Measurements from ENCODE around the gene TMEM86B.

TMEM86B gene

GRCh38 chr19:55188625-55189024 lies 39.9 kb downstream of the TMEM86B start:
- Mint-ChIP-seq H3K4me3 (no peak overlapping the region), H3K9me3 (no peaks in the 10 kb centered on the region), H3K4me1 (no peaks in the 10 kb centered on the region), H3K27me3 (ENCODE audit: low read depth, poor library complexity) (peaks cover 78% of the 10 kb centered on the region), H3K27ac (no peak overlapping the region), H3K36me3 (ENCODE audit: low read depth) (no peaks in the 10 kb centered on the region)
- TF ChIP-seq, protein P1, sequence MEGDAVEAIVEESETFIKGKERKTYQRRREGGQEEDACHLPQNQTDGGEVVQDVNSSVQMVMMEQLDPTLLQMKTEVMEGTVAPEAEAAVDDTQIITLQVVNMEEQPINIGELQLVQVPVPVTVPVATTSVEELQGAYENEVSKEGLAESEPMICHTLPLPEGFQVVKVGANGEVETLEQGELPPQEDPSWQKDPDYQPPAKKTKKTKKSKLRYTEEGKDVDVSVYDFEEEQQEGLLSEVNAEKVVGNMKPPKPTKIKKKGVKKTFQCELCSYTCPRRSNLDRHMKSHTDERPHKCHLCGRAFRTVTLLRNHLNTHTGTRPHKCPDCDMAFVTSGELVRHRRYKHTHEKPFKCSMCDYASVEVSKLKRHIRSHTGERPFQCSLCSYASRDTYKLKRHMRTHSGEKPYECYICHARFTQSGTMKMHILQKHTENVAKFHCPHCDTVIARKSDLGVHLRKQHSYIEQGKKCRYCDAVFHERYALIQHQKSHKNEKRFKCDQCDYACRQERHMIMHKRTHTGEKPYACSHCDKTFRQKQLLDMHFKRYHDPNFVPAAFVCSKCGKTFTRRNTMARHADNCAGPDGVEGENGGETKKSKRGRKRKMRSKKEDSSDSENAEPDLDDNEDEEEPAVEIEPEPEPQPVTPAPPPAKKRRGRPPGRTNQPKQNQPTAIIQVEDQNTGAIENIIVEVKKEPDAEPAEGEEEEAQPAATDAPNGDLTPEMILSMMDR (IDR thresholded peaks at IDR 0.05): no peak
- no peak for DNase-seq

GRCh38 chr19:55186080-55186479 lies 42.5 kb downstream of the TMEM86B start:
- H3K9me3 Mint-ChIP-seq: no peaks in the 10 kb centered on the region
- no peak overlapping the region for H3K27ac Mint-ChIP-seq
- TF ChIP-seq, protein P1 (IDR thresholded peaks at IDR 0.05): no peak
- H3K4me1 Mint-ChIP-seq: no peaks in the 10 kb centered on the region
- H3K4me3 Mint-ChIP-seq: no peak overlapping the region
- no peak for DNase-seq
- peaks cover 83% of the 10 kb centered on the region for H3K27me3 Mint-ChIP-seq (ENCODE audit: low read depth, poor library complexity)
- H3K36me3 Mint-ChIP-seq (ENCODE audit: low read depth): no peaks in the 10 kb centered on the region

- Mint-ChIP-seq H3K27ac (no peak overlapping the region), H3K36me3 (ENCODE audit: low read depth) (no peaks in the 10 kb centered on the region), H3K4me3 (no peak overlapping the region), H3K4me1 (peaks cover 5% of the 10 kb centered on the region), H3K27me3 (ENCODE audit: low read depth, poor library complexity) (peaks cover 98% of the 10 kb centered on the region), H3K9me3 (no peaks in the 10 kb centered on the region)
- TF ChIP-seq, protein P1 (IDR thresholded peaks at IDR 0.05): no peak
- no peak for DNase-seq
Measured at GRCh38 chr19:55181740-55182139, 46.8 kb downstream of the TMEM86B start.

DNA sequence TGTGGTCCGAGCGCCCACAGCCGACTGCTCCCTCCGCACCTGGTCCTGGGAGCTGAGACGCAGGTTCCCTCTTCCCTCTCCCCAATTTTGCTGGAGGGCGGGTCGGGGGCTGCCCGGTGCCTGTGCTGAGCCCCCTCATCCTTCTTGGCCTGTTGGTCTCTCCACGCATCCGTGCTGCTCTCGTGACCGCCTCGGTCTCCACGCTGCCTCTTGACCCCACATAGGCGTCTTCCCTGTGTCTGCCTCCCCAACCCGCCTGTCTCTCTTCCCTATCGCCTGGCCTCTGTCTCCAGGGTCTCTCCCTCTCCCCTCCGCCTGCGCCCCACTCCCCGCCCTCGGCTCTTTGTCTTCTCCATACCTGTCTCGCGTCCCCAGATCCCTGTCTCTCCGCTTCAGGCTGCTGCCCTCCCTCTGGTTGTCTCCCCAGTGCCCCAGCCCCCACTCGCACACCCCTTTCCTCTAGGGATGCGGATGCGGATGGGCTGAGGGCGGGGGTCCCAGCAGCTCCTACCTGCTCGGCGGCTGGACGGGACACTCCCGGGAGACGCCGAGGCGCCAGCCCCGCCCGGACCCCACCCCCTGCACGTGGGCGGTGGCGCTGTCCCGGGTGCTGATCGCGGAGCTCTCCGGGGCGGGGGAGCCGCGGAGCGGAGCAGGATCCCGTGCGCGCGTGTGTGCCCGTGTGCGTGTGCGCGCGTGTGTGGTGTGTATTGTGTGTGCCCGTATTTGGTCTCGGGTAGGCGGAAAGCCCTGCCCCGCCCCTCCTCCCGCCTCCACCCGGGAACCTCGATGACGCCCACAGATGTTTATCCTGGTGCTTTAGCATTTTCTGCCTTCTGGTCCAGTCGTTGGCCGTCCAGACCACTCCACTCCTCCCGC lies 48.7 kb downstream of the TMEM86B start, which contains the start of gene SYT5:
Gene SYT5 (minus strand): TSS at position 684 of the 879 bp plus-strand sequence. CDS start 1,248 bp downstream, outside the sequence.
- peaks cover 100% of the 10 kb centered on the region for H3K27me3 Mint-ChIP-seq (ENCODE audit: low read depth, poor library complexity)
- peak; percentile 88 for DNase-seq
- H3K36me3 Mint-ChIP-seq (ENCODE audit: low read depth): no peaks in the 10 kb centered on the region
- no peak within 1 kb of the TSS for H3K27ac Mint-ChIP-seq
- H3K9me3 Mint-ChIP-seq: peaks cover 4% of the 10 kb centered on the region
- H3K4me3 Mint-ChIP-seq: peak within 1 kb of the TSS; percentile 77
- TF ChIP-seq, protein P1 (IDR thresholded peaks at IDR 0.05): no peak
- peaks cover 5% of the 10 kb centered on the region for H3K4me1 Mint-ChIP-seq

DNA sequence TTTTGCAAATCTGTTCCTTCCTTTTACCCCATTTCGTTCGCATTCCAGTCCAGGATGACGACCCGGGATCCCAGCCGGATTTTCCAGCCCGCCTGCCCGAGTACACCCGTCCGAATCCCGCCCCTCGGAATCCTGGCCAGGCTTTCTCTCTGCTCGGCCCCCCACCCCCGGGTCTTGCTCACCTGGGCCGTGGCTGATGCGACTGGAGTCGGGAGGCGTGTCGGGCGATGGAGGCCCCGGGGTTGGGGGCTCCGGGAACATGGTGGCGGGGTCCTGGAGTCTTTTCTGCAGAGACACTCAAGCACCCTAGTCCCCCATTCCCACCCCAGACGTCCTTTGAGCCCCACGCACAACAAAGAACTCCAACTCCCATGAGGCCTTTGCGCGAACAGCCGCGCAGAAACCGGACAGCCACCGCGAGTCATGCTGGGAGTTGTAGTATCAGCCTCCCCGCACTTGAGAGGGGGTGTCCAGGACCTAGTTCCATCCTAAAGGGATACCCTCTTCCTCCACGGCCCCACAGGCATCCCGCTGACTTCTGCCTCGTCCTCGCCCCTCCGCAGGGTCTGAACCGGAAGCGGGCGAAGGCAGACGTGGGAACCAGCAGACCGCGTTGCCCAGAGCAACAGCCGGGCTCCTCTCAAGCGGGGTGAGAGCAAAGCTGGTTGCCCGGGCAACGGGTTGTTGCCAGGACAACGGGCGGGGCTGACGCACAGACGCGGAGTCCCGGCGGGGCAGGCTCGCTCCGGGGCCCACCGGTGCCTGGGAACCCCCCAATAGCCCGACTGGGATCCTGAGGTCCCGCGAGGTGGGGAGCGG lies 49.6 kb downstream of the TMEM86B start:
- peak; percentile 92 for DNase-seq
- Mint-ChIP-seq H3K4me1 (peaks cover 5% of the 10 kb centered on the region), H3K9me3 (peaks cover 10% of the 10 kb centered on the region), H3K36me3 (ENCODE audit: low read depth) (no peaks in the 10 kb centered on the region), H3K4me3 (peak overlapping the region; percentile 77), H3K27me3 (ENCODE audit: low read depth, poor library complexity) (peaks cover 100% of the 10 kb centered on the region), H3K27ac (no peak overlapping the region)
- TF ChIP-seq, protein P1 (IDR thresholded peaks at IDR 0.05): no peak
